ENCODE results near the gene PHAF1. TPM values are rescaled to one million over a fixed set of nuclear protein-coding genes. Genes with fewer than 3 reads are reported as not detected.

The PHAF1 gene
- total and polyA plus RNA-seq, 9 of the 15 experiments (the other 6 are each of a cell fraction or from before 2014, with no cell fraction given) = 5.1 to 25.4 (median 13.8) TPM

- TF ChIP-seq REST (IDR thresholded peaks at IDR 0.05; ENCODE audit: borderline replicate concordance) = peak; percentile 14; the same call in 1 of the 2 replicates
- no peak for TF ChIP-seq REST (CRISPR knock-in tag; IDR thresholded peaks at IDR 0.05; ENCODE audit: low read depth)
- 0 out of 4 replicates have a peak, but pooled peaks of 1 of the 2 experiments have one; percentile 16 for TF ChIP-seq RAD21 (CRISPR knock-in tag; conservative IDR thresholded peaks at IDR 0.05 in 1 of 2, IDR thresholded peaks at IDR 0.05 in 1 of 2)
- no peak for TF ChIP-seq SFPQ (IDR thresholded peaks at IDR 0.05; ENCODE audit: low read depth, low read length)
- no peak for TF ChIP-seq NFRKB (IDR thresholded peaks at IDR 0.05; ENCODE audit: low read depth)
- TF ChIP-seq ZNF511 (CRISPR knock-in tag; IDR thresholded peaks at IDR 0.05) = no peak
- TF ChIP-seq ZNF512 (tag; IDR thresholded peaks at IDR 0.05) = no peak
- TF ChIP-seq ZC3H4 (CRISPR knock-in tag; IDR thresholded peaks at IDR 0.05; ENCODE audit: borderline replicate concordance) = no peak
- TF ChIP-seq TARDBP (IDR thresholded peaks at IDR 0.05) = no peak
- TF ChIP-seq TAL1 (IDR thresholded peaks at IDR 0.05) = no peak
- TF ChIP-seq FOXP1 (CRISPR knock-in tag; IDR thresholded peaks at IDR 0.05) = no peak
- TF ChIP-seq HNRNPL (IDR thresholded peaks at IDR 0.05; ENCODE audit: low read depth, low read length) = no peak
- no peak for TF ChIP-seq MAFF (IDR thresholded peaks at IDR 0.05; ENCODE audit: low read length)
- TF ChIP-seq ZNF707 (CRISPR knock-in tag; conservative IDR thresholded peaks at IDR 0.05) = no peak
- no peak for TF ChIP-seq ZNF668 (CRISPR knock-in tag; IDR thresholded peaks at IDR 0.05)
Measured at GRCh38 chr16:67146523-67147357, 37.0 kb downstream of the PHAF1 start (continued).

Measured in K562 (cell line).